GM06990 (cell line): ENCODE measurements around the gene STK10.

ENCODE experiments used
- DNase-seq: peaks from one replicate; pipeline ENCODE4 v3.0.0-alpha.2; 2011; ENCODE audit not compliant: insufficient read length; ENCODE audit errors: extremely low read depth
- H3K27me3 ChIP-seq: replicated peaks from 2 replicates; pipeline ENCODE4 v1.6.0; 2011; ENCODE audit warnings: low read length; ENCODE audit not compliant: control insufficient read depth, insufficient read depth
- H3K36me3 ChIP-seq: 2 replicates; pipeline ENCODE4 v1.5.1; 2011; ENCODE audit warnings: low read length; ENCODE audit not compliant: control insufficient read depth, insufficient read depth
- H3K4me3 ChIP-seq: replicated peaks from 2 replicates; pipeline ENCODE4 v1.5.1; 2011; ENCODE audit warnings: low read depth, mild to moderate bottlenecking, control low read depth, low read length
- CTCF ChIP-seq: IDR thresholded peaks from 2 replicates; pipeline ENCODE4 v1.5.1; 2011; ENCODE audit warnings: low read length, control low read depth, mild to moderate bottlenecking, inconsistent platforms; ENCODE audit not compliant: insufficient read depth, poor library complexity, severe bottlenecking

STK10 gene

GRCh38 chr5:172142709-172143215, 45.3 kb downstream of the STK10 start:
- TF ChIP-seq CTCF = no peak
- DNase-seq = no peak
- peaks cover 17% of the 10 kb centered on the region for H3K36me3 ChIP-seq
- H3K27me3 ChIP-seq = no peaks in the 10 kb centered on the region
- no peak overlapping the region for H3K4me3 ChIP-seq

- no peak for DNase-seq
- no peak overlapping the region for H3K4me3 ChIP-seq
- no peaks in the 10 kb centered on the region for H3K27me3 ChIP-seq
- TF ChIP-seq CTCF = no peak
- H3K36me3 ChIP-seq = peaks cover 12% of the 10 kb centered on the region
Observed at GRCh38 chr5:172141949-172142319, 46.1 kb downstream of the STK10 start.

- Histone ChIP-seq H3K27me3 (no peaks in the 10 kb centered on the region), H3K4me3 (no peak overlapping the region), H3K36me3 (peaks cover 8% of the 10 kb centered on the region)
- TF ChIP-seq CTCF = no peak
- DNase-seq = no peak
Observed at GRCh38 chr5:172140866-172141265, 47.2 kb downstream of the STK10 start.

GRCh38 chr5:172140120-172140519, 47.9 kb downstream of the STK10 start:
- Histone ChIP-seq H3K27me3 (no peaks in the 10 kb centered on the region), H3K36me3 (peaks cover 6% of the 10 kb centered on the region), H3K4me3 (no peak overlapping the region)
- DNase-seq = no peak
- TF ChIP-seq CTCF = no peak

- H3K27me3 ChIP-seq = no peaks in the 10 kb centered on the region
- no peak for DNase-seq
- H3K4me3 ChIP-seq = no peak overlapping the region
- no peak for TF ChIP-seq CTCF
- peaks cover 11% of the 10 kb centered on the region for H3K36me3 ChIP-seq
Observed at GRCh38 chr5:172137046-172137445, 51.0 kb downstream of the STK10 start.

GRCh38 chr5:172133359-172134029, 54.5 kb downstream of the STK10 start:
- no peak for TF ChIP-seq CTCF
- no peak overlapping the region for H3K4me3 ChIP-seq
- H3K27me3 ChIP-seq = no peaks in the 10 kb centered on the region
- H3K36me3 ChIP-seq = peaks cover 17% of the 10 kb centered on the region
- no peak for DNase-seq
